ENCODE results near the gene ZFP36.

The ZFP36 gene

DNA sequence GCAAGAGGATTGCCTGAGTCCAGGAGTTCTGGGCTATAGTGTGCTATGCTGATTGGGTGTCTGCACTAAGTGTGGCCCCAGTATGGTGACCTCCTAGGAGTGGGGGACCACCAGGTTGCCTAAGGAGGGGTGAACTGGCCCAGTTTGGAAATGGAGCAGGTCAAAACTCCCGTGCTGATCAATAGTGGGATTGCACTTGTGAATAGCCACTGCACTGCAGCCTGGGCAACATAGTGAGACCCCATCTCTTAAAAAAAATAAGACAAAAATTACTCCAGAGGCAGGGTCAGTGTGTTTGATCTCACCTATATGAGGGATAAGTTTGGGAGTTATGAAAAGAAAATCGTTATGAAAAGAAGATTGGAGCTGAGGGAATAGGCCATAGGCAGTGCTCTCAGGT is 37.4 kb upstream of the ZFP36 start:
- no peaks in the 10 kb centered on the region for H3F3A ChIP-seq (ENCODE audit: control insufficient read depth, insufficient read depth)
- H3K4me3 ChIP-seq (ENCODE audit: low read length): no peak overlapping the region
- H4K20me1 ChIP-seq (ENCODE audit: control insufficient read depth, insufficient read depth, low read depth, low read length): no peaks in the 10 kb centered on the region
- no peaks in the 10 kb centered on the region for H3K79me2 ChIP-seq (ENCODE audit: control insufficient read depth, low read length)
- no peaks in the 10 kb centered on the region for H3K4me1 ChIP-seq (ENCODE audit: control insufficient read depth, low read length)
- no peaks in the 10 kb centered on the region for H3K27me3 ChIP-seq (ENCODE audit: control insufficient read depth, low read length)
- peaks cover 39% of the 10 kb centered on the region for H3K36me3 ChIP-seq (ENCODE audit: control insufficient read depth, low read length)
- no peak overlapping the region for H3K27ac ChIP-seq (ENCODE audit: low read depth, low read length)
- no peaks in the 10 kb centered on the region for H3K9me2 ChIP-seq (replicated peaks; ENCODE audit: control insufficient read depth, low read length)
- TF ChIP-seq CTCF (IDR thresholded peaks at IDR 0.05; ENCODE audit: low read depth, low read length, poor library complexity, severe bottlenecking): no peak
- no peak for TF ChIP-seq EZH2phosphoT487 (IDR thresholded peaks at IDR 0.05; ENCODE audit: borderline replicate concordance, low read length)
- no peak overlapping the region for H3K4me2 ChIP-seq (ENCODE audit: low read length)
- no peaks in the 10 kb centered on the region for H3K9me3 ChIP-seq (ENCODE audit: control insufficient read depth, insufficient read depth, low read length)

GRCh38 chr19:39370735-39371134 is 35.9 kb upstream of the ZFP36 start:
- Histone ChIP-seq H3K9me3 (ENCODE audit: control insufficient read depth, insufficient read depth, low read length) (no peaks in the 10 kb centered on the region), H3K9me2 (replicated peaks; ENCODE audit: control insufficient read depth, low read length) (no peaks in the 10 kb centered on the region), H3K4me2 (ENCODE audit: low read length) (no peak overlapping the region), H4K20me1 (ENCODE audit: control insufficient read depth, insufficient read depth, low read depth, low read length) (no peaks in the 10 kb centered on the region), H3K4me3 (ENCODE audit: low read length) (no peak overlapping the region), H3F3A (ENCODE audit: control insufficient read depth, insufficient read depth) (no peaks in the 10 kb centered on the region), H3K27ac (ENCODE audit: low read depth, low read length) (no peak overlapping the region), H3K27me3 (ENCODE audit: control insufficient read depth, low read length) (no peaks in the 10 kb centered on the region), H3K4me1 (ENCODE audit: control insufficient read depth, low read length) (no peaks in the 10 kb centered on the region), H3K36me3 (ENCODE audit: control insufficient read depth, low read length) (peaks cover 43% of the 10 kb centered on the region), H3K79me2 (ENCODE audit: control insufficient read depth, low read length) (no peaks in the 10 kb centered on the region)
- no peak for TF ChIP-seq CTCF (IDR thresholded peaks at IDR 0.05; ENCODE audit: low read depth, low read length, poor library complexity, severe bottlenecking)
- no peak for TF ChIP-seq EZH2phosphoT487 (IDR thresholded peaks at IDR 0.05; ENCODE audit: borderline replicate concordance, low read length)

DNA sequence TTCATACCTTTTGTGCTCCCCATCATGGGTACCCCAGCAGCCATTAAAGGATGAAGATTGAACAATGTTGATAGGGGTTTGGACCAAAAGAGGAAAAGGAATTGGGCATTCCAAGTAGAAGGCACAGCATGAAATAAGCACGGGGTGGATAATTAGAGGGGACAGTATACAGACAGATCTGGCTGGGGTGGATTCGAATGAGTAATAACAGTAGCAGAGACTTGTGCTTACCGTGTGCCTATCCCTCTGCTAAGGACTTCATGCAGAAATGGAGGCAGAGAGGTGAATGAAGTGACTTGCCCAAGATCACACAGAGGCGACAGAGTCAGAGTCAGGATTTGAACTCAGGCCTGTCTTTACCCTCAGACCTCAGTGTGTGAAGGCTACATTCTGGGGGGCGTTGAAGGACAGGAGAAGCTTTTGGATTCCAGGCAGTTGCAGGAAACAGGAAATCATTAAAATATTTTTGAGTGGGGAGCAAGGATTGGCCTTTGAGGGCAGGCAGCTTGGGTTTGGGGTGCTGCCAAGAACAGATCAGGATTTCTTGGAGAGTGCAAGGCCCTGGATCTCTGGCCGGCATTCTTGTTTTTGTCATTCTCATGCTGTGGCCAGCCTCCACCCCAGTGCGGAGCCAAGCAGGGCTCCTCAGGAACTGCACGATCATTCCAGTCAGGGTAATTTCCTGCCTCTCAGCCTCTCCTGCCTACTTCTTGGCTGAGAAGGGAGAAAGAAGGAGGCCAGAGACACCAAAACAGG is 34.4 kb upstream of the ZFP36 start:
- Histone ChIP-seq H3K4me1 (ENCODE audit: control insufficient read depth, low read length) (no peaks in the 10 kb centered on the region), H3K9me3 (ENCODE audit: control insufficient read depth, insufficient read depth, low read length) (no peaks in the 10 kb centered on the region), H3K9me2 (replicated peaks; ENCODE audit: control insufficient read depth, low read length) (no peaks in the 10 kb centered on the region), H3K4me3 (ENCODE audit: low read length) (no peak overlapping the region), H3K79me2 (ENCODE audit: control insufficient read depth, low read length) (no peaks in the 10 kb centered on the region), H4K20me1 (ENCODE audit: control insufficient read depth, insufficient read depth, low read depth, low read length) (no peaks in the 10 kb centered on the region), H3K36me3 (ENCODE audit: control insufficient read depth, low read length) (peaks cover 55% of the 10 kb centered on the region), H3K27me3 (ENCODE audit: control insufficient read depth, low read length) (no peaks in the 10 kb centered on the region), H3K4me2 (ENCODE audit: low read length) (no peak overlapping the region), H3K27ac (ENCODE audit: low read depth, low read length) (no peak overlapping the region), H3F3A (ENCODE audit: control insufficient read depth, insufficient read depth) (no peaks in the 10 kb centered on the region)
- TF ChIP-seq CTCF (IDR thresholded peaks at IDR 0.05; ENCODE audit: low read depth, low read length, poor library complexity, severe bottlenecking) (no peak), EZH2phosphoT487 (IDR thresholded peaks at IDR 0.05; ENCODE audit: borderline replicate concordance, low read length) (no peak)
